Type B pancreatic cell (in vitro differentiated cells): ENCODE data around the gene ESPN. TPM values are rescaled to one million over a fixed set of nuclear protein-coding genes. Genes with fewer than 3 reads are reported as not detected.

Experiments
- DNase-seq: peaks from one replicate; pipeline ENCODE4 v3.0.0; 2021; ENCODE audit warnings: mixed read lengths; ENCODE audit not compliant: unreplicated experiment; ENCODE audit errors: extremely low spot score
- H3K27ac Mint-ChIP-seq: 2 replicates; pipeline ENCODE4 v1.8.0; 2021; ENCODE audit warnings: mild to moderate bottlenecking, mixed read lengths
- H3K27me3 Mint-ChIP-seq: 2 replicates; pipeline ENCODE4 v1.8.0; 2021; ENCODE audit warnings: mixed read lengths
- H3K36me3 Mint-ChIP-seq: 2 replicates; pipeline ENCODE4 v1.8.0; 2021; ENCODE audit warnings: mixed read lengths
- H3K4me1 Mint-ChIP-seq: one replicate; pipeline ENCODE4 v1.8.0; 2021; ENCODE audit warnings: mixed read lengths; ENCODE audit not compliant: unreplicated experiment
- H3K4me3 Mint-ChIP-seq: 2 replicates; pipeline ENCODE4 v1.8.0; 2021; ENCODE audit warnings: mild to moderate bottlenecking, mixed read lengths
- H3K9me3 Mint-ChIP-seq: 2 replicates; pipeline ENCODE4 v1.8.0; 2021; ENCODE audit warnings: mixed read lengths
- microRNA-seq: library from miRNA; unstranded; fragments of <30 nt; microRNA quantifications from one replicate; pipeline ENCODE4, GENCODE V29; 2020
- total RNA-seq: library from RNA; stranded (reverse); gene quantifications from 2 replicates; pipeline ENCODE4 v1.2.1, GENCODE V29; 2021; ENCODE audit warnings: low replicate concordance
- TF ChIP-seq, protein P1 (sequence below): fragments of 200-600 bp; sonication (generic); conservative IDR thresholded peaks from 2 replicates; pipeline ENCODE4 v1.5.0; 2021; ENCODE audit warnings: antibody characterized with exemption, mild to moderate bottlenecking

ESPN gene
- total RNA-seq, 1 donor from 2014 or later, result 13.8 TPM

DNA sequence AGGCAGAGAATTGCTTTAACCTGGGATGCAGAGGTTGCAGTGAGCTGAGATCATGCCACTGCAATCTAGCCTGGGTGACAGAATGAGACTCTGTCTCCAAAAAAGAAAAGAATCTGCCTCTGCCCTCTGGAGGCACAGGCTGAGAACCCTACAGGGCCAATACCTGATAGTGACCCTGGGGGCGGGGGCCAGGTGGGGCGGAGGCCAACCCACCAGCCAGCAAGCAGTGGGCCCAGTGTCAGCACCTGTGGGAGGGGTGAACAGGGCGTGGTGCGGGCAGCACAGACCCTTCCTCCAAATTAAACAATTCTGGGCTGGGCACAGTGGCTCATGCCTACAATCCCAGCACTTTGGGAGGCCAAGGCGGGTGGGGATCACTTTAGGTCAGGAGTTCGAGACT, 85.9 kb downstream of the ESPN start:
- Mint-ChIP-seq H3K27ac (no peak overlapping the region), H3K4me1 (peaks cover 13% of the 10 kb centered on the region), H3K27me3 (no peaks in the 10 kb centered on the region), H3K36me3 (no peaks in the 10 kb centered on the region), H3K9me3 (no peaks in the 10 kb centered on the region), H3K4me3 (no peak overlapping the region)
- no peak for DNase-seq
- TF ChIP-seq, protein P1, sequence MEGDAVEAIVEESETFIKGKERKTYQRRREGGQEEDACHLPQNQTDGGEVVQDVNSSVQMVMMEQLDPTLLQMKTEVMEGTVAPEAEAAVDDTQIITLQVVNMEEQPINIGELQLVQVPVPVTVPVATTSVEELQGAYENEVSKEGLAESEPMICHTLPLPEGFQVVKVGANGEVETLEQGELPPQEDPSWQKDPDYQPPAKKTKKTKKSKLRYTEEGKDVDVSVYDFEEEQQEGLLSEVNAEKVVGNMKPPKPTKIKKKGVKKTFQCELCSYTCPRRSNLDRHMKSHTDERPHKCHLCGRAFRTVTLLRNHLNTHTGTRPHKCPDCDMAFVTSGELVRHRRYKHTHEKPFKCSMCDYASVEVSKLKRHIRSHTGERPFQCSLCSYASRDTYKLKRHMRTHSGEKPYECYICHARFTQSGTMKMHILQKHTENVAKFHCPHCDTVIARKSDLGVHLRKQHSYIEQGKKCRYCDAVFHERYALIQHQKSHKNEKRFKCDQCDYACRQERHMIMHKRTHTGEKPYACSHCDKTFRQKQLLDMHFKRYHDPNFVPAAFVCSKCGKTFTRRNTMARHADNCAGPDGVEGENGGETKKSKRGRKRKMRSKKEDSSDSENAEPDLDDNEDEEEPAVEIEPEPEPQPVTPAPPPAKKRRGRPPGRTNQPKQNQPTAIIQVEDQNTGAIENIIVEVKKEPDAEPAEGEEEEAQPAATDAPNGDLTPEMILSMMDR, result no peak

Small RNAs within 50 kb of the gene (microRNA-seq; reads per million reads assigned to microRNA genes)
- not detected for gene MIR4252

Other genes starting within 250 kb of the ESPN start
- gene CHD5, start 244.5 kb upstream of the ESPN start, total RNA-seq, result 0.70 and 3.0 TPM in 2 replicates
- gene RPL22, start 225.2 kb upstream of the ESPN start, total RNA-seq, result 499 and 541 TPM in 2 replicates
- gene RNF207, start 218.7 kb upstream of the ESPN start, total RNA-seq, result 34.5 and 37.0 TPM in 2 replicates
- 56.6 and 63.5 TPM in 2 replicates for gene ICMT, start 188.8 kb upstream of the ESPN start, total RNA-seq
- gene HES3, start 180.6 kb upstream of the ESPN start, total RNA-seq, result not detected in 2 replicates
- 6.1 and 8.5 TPM in 2 replicates for gene GPR153, start 163.7 kb upstream of the ESPN start, total RNA-seq
- 31.8 and 40.0 TPM in 2 replicates for gene ACOT7, start 31.0 kb upstream of the ESPN start, total RNA-seq
- gene HES2, start 4.9 kb upstream of the ESPN start, total RNA-seq, result 5.9 and 22.1 TPM in 2 replicates
- gene TNFRSF25, start 41.4 kb downstream of the ESPN start, total RNA-seq, result 27.0 and 29.4 TPM in 2 replicates
- 28.5 and 30.6 TPM in 2 replicates for gene PLEKHG5, start 66.9 kb downstream of the ESPN start, total RNA-seq
- gene NOL9, start 129.7 kb downstream of the ESPN start, total RNA-seq, result 32.9 and 43.0 TPM in 2 replicates
- gene TAS1R1, start 130.5 kb downstream of the ESPN start, total RNA-seq, result not detected in 2 replicates
- 30.7 and 44.2 TPM in 2 replicates for gene ZBTB48, start 155.2 kb downstream of the ESPN start, total RNA-seq
- gene KLHL21, start 178.1 kb downstream of the ESPN start, total RNA-seq, result 13.6 and 15.1 TPM in 2 replicates
- gene PHF13, start 189.0 kb downstream of the ESPN start, total RNA-seq, result 14.7 and 21.2 TPM in 2 replicates
- 18.4 and 21.6 TPM in 2 replicates for gene THAP3, start 200.1 kb downstream of the ESPN start, total RNA-seq